HTR-8/SVneo (cell line): ENCODE measurements around the gene SLCO1A2.
"Not testable (repeated sequence)": the region's sequence is repeated elsewhere in the genome, so short reads cannot be mapped to it uniquely, and the experiment has no call there.

Source experiments
- DNase-seq: peaks from one replicate; pipeline ENCODE4 v3.0.0; 2011; ENCODE audit warnings: low spot score, mixed read lengths; ENCODE audit not compliant: insufficient read length
- FAIRE-seq: peaks from 2 replicates; lab custom pipeline; 2011; peaks lifted over from hg19 to GRCh38; lab: Jason Lieb, UNC

Gene SLCO1A2, protein sequence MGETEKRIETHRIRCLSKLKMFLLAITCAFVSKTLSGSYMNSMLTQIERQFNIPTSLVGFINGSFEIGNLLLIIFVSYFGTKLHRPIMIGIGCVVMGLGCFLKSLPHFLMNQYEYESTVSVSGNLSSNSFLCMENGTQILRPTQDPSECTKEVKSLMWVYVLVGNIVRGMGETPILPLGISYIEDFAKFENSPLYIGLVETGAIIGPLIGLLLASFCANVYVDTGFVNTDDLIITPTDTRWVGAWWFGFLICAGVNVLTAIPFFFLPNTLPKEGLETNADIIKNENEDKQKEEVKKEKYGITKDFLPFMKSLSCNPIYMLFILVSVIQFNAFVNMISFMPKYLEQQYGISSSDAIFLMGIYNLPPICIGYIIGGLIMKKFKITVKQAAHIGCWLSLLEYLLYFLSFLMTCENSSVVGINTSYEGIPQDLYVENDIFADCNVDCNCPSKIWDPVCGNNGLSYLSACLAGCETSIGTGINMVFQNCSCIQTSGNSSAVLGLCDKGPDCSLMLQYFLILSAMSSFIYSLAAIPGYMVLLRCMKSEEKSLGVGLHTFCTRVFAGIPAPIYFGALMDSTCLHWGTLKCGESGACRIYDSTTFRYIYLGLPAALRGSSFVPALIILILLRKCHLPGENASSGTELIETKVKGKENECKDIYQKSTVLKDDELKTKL

DNA sequence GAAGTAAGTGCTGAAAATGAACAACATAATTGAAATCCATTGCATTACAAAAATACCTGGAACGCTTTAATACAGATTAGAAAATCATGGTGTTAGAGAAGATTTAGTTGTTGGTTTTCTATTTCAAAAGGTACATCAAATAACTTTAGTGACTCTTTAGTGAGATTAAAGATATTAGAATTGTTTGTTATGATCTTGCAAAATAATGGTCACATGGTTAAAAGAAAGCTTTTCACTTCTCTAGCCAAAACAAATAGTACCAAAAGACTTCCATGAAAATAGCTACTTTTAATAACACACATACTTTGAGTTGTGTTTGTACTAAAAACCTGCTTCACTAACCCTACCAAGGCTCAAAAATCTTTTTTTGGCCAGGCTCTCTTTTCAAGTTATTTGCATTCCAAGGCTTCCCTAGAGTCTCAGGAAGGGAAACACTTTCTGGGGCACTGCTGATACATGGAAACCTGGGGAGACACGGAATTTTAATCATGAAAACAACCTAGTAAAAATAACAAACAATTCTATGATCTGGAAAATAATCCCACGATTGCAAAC lies at the start of gene SLCO1A2:
SLCO1A2 (minus strand) TSS at position 147 of the 555 bp plus-strand sequence. CDS start 270 bp downstream, outside the sequence.
- FAIRE-seq: no peak
- no peak for DNase-seq

DNA sequence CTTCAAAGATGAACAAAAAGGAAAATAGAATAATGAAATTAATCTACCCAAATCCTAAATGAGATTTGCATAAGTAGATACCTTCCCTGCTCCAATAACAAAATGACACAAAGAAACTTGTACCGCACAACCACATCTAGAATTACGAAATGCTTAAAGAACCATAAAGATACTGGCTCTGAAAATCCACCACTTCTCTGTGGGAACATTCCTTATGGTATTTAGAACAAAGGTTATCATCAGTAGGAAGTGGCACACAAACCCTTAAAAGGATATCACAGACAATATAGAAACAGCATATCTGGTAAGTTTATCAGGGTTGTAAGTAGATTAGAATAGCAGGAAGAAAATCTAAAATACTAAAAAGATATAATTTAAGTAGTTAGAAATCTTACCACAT lies 49.5 kb upstream of the SLCO1A2 start:
- FAIRE-seq (no peak), DNase-seq (no peak)

DNA sequence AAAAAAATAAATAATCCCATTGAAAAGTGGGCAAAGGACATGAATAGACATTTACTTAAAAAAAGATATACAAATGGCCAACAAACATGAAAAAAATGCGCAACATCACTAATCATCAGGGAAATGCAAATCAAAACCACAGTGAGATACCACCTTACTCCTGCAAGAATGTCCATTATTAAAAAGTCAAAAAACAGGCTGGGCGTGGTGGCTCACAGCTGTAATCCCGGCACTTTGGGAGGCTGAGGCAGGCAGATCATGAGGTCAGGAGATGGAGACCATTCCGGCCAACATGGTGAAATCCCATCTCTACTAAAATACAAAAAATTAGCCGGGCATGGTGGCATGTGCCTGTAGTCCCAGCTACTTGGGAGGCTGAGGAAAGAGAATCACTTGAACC lies 46.6 kb upstream of the SLCO1A2 start:
- not testable (repeated sequence) for FAIRE-seq, DNase-seq

DNA sequence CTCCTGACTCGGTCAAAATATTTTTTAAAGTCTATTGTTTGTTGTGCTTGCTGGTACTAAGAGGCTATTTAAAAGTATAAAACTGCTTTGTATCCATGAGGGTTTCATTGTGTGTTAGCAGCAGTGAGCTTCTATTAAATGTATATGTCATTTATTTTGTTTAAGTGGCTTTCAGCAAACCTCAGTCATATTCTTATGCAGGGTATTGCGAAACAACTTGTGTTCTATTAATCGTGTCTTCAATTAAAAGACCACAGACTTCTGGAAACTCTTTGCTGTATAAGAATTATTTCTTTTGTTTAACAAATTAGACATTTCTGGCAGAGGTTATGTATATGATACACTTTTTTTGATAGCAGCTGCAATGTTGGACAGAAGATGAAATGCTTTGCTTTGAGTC lies 44.5 kb upstream of the SLCO1A2 start:
- no peak for DNase-seq
- no peak for FAIRE-seq

DNA sequence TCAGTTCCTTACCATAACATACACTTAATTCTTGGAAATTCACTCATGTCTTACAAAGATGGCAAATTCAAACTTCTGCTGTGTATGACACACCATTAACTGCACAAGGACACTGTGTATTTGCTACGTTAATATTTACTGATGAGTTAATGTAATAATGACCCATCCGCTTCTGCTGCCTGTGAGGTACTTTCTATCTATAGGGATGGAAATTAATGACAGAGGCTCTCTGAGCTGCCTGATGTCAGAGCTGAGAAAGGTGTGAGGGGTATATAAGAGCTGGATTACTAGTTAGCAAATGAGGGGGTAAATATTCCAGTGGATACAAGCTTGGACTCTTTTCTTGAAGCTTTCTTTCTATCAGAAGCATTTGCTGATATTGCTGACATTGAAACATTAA lies 37.9 kb upstream of the SLCO1A2 start, which contains the start of gene IAPP:
IAPP (plus strand) TSS at position 301 of the 400 bp plus-strand sequence. CDS start 450 bp downstream, outside the sequence.
- DNase-seq (no peak), FAIRE-seq (no peak)

DNA sequence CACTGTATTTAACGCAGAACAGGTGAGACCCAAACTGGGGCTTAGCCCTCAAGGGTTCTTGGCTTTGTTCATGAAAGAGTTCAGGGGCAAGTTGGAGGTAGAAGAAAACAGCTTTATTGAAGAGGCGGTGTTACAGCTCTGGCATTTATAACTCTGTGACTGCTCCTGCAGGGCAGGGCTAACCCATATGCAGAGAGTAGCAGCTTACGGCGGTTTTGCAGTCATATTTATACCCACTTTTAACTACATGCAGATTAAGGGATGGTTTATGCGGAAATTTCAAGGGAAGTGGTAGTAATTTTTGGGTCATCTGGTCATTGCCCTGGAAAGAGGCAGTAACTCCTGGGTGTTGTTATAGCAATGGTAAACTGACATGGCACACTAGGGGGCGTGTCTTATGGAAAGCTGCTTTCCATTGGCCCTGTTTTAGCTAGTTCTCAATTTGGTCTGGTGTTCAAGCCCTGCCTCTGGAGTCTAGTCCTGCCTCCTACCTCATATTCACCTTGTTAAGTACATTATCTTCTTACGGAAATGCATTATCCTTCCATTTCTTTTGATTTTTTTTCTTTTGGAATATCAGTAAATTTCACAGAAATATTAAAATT lies 36.2 kb upstream of the SLCO1A2 start:
- DNase-seq (no peak), FAIRE-seq (no peak)

DNA sequence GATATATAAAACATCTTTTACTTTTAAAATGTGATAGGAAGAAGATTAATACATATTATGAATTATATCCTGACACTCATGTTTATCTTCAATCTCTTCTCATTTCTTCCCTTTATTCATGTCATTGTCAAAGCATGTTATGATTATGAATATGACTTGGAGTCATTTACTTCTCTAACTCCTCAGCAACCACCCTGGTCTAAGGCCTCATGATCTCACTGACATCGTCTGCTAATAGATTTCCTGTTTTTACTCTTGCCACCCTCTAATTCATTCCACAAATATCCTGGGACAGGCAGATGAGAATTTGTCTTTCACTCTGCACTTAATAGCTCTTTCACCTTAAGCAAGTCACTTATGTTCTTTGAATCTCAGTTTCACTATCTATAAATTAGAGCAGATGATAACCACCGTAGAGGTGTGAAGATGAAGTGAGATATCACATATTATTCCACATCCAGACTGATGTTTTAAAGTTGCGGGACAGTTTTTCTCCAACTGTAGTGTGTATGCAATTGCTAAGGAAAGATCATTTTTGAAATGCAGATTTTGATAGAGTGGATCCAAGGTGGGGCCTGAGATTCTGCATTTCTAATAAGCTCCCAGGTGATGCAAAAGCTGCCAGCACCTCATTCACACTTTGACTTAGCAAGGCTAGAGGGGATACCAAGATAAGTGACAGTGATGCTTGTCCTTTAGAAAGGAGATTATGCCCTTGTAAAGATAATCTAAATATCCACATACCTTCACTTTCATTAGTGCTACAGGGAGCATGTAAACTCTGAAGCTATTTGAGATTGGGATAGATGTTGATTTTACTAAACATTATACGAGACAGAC lies 34.6 kb upstream of the SLCO1A2 start:
- FAIRE-seq: no peak
- no peak for DNase-seq

DNA sequence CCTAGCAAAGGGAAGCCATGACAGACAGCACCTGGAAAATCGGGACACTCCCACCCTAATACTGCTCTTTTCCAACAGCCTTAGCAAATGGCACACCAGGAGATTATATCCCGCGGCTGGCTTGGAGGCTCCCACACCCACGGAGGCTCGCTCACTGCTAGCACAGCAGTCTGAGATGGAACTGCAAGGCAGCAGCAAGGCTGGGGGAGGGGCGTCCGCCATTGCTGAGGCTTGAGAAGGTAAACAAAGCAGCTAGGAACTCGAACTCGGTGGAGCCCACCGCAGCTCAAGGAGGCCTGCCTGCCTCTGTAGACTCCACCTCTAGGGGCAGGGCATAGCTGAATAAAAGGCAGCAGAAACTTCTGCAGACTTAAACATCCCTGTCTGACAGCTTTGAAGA lies 25.9 kb upstream of the SLCO1A2 start:
- not testable (repeated sequence) for FAIRE-seq, DNase-seq

DNA sequence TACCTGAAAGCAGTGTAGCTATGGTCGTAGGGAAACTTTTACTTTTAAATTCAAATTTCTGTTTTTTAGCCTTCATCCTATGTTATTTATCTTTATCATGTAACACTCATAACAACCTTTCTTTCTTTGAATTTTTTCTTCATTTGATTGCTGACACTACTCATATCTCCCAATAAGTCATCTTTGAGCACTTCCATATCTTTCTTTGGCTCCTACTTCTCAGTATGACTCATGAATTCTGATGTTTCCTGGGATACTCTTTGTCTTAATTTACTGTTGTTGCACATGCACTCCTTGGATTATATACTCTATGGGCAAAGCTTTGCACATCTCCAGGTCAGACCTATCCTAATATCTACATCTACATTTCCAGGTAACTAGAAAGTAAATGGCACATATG lies 19.9 kb upstream of the SLCO1A2 start:
- FAIRE-seq (no peak), DNase-seq (no peak)

DNA sequence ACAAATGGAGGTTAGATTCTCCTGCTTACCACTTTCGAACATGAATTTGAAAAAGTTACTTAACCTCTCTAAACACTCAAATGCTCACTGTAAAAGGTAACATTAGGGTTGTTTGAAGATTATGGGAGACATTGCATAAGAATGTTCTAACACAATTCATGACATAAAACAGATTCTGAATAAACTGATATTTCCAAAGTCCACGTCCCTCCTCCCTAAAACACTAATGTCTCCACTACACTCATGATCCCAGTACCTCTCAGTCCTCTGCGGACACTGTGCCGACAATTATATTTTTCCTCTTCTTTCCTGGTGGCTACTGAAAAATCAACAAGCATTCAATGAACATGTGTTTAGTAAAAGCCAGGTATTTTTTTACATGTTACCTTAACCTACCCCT lies 19.2 kb upstream of the SLCO1A2 start:
- FAIRE-seq (no peak), DNase-seq (no peak)

DNA sequence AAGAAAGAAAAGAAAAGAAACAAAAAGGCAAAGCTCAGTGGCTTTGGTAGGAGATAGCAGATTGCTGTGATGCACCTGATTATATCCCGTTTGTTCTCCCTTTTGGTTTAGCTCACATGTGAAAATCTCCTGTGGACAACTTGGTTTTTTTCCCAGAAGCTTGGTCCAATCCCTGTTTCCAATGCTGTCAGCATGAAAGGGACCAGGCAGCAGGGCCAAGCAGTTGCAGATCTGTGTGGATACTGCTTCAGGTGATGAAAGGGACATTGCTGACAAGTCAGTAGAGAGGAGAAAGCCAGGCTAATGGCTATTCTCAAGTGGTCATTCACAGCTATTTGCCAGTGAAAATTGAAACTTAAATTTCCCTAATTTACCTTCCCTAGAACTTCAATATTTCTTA lies 18.8 kb upstream of the SLCO1A2 start:
- no peak for DNase-seq
- no peak for FAIRE-seq

DNA sequence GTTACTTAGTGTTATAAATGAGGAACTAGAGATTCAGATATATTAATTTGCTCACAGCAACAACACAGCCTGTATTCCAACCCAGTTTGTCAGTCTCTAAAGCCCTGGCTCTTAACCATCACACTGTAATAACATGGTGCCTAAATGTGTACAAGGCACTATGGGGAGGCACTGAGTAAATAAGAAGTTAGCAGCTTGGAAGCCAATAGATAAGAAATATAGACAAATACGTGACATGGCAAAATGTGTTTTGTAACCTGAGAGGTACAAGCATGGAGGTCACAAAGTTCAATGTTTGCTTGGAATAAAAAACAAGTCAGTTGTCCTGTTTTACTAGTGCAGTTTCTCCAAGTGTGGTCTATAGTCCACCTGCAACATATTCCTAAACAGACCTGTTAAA lies 16.3 kb upstream of the SLCO1A2 start:
- DNase-seq: no peak
- FAIRE-seq: no peak

DNA sequence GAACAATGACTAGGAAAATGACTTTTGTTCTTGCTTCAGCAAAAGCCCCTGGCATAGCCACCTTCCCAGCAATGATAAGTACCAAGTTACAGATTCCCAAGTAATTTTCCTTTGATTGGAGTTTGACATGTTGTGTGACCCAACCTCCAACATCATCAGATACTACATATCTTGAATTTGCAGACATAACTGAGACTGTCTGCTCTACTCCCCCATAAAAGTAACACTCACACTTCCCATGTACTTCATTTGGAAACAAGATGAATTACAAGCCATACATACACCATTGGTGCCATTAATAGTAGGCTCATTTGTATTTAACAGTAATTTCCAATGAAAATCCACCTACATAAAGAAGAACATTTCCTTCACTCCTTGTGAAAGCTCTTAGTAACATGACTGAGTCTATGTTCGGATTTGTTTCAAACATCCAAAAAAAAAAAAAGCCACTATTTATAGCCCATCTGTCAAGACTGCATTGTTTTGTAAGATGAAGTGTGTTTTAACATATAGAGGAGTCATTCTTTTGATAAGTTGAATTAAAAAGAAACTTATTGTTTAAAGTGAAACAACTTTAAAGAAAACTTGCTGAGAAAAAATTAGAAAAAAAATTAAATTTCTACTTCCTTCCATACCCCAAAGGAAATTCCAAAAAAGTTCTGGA lies 12.0 kb upstream of the SLCO1A2 start:
- no peak for DNase-seq
- FAIRE-seq: no peak

DNA sequence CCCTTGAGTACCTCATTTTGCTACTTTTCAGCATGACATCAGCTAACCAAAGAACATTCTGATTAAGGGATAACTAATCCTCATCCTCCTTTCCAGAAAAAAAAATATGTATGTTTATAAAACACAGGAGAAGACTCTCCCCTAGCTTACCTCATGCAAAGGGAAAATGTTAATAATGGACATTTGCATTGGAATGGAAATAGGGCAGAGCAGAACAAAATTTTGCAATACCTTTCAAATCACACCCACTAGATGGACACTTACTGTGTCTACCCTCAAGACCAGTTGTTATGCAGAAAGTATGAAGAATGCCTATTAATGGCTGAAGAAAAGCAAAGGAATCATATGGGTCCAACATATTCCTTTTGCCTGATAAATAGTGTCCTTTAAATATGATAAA lies 8.9 kb upstream of the SLCO1A2 start:
- DNase-seq (no peak), FAIRE-seq (no peak)

DNA sequence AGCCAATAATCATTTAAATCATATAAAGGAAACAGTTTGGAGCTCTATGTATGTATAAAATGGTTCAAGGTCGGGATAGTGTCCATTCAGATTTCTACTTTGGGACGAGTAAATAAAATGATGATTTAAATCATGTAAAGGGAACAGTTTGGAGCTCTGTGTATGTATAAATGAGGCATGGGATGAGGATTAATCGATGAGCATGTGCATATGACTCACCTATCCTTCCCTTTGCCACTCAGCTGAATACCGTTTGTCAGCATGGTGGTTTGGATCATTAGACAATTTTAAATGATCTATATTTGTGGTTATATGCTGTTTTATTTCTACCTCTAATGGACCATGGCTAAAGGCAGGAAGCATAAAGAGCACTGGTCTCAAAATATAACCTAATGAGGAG lies 7.1 kb upstream of the SLCO1A2 start:
- DNase-seq (no peak), FAIRE-seq (no peak)

DNA sequence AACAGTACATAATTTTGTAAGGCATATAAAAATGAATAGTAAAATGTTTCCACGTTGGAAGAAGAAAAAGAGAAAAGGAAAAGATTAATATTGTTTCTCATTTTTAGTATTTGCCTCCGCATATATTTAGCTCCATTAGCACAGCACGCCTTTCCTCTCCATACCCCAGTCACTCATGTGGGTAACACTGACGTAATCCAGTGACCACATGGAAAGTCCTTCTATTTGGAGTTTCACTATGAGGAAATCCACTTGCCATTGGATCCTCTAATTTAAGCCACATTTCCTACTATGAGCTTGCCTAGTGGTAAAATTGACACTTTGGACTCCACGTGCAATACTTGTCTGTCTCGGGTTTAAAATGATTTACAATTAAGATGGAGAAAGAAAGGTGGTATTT lies 5.7 kb upstream of the SLCO1A2 start:
- DNase-seq (no peak), FAIRE-seq (no peak)

DNA sequence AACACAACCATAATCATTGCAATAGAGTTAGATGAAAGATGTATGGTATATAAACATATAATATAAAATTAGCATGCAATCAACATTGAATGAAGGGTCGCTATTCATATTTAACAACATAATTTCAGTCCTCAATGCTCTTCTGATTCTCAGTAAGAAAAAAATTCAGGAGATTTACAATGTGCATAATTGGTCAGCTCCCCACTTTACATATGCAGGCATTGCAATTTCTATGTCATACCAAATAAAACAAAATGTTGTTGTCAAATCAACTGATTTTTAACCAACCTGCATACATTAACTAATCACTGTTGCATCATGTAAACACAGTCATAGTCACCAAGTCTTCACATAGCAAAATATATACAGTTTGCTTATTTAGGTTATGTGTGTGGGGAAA lies 5.2 kb upstream of the SLCO1A2 start:
- FAIRE-seq: no peak
- no peak for DNase-seq

DNA sequence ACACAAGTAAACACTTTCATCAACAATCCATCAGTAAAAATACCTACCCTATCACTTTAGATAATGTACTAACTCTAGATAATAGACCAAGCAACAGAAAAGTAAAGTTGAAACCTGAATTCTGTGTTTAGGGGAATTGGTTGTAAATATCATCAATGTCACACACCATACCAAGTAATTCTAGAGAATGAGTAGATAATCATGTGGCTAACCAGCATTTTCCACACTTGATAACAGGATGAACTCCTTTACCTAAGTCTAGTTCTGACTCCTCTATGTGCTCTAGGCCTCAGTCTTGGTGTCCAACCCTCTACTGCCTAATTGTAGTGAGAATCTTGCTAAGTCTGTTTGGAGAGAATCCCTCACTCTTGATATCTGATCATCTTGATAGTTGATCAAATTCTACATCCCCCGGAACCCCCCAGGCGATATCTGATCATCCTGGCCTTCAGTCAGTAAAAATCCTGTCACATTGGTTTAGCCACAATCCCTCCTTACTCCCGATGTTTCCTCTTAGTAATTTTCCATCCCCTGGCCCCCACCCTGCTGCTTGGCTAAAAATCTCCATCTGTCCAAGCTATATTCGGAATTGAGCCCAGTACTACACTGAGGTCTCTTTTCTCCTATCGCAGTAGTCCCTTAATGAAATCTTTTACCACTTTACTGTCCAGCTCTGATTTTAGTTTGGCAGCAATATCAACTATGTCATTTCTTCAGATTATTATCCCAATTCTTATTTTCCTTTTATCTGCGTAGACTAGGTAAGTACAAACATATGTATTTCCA lies 3.4 kb upstream of the SLCO1A2 start:
- FAIRE-seq: no peak
- DNase-seq: no peak

DNA sequence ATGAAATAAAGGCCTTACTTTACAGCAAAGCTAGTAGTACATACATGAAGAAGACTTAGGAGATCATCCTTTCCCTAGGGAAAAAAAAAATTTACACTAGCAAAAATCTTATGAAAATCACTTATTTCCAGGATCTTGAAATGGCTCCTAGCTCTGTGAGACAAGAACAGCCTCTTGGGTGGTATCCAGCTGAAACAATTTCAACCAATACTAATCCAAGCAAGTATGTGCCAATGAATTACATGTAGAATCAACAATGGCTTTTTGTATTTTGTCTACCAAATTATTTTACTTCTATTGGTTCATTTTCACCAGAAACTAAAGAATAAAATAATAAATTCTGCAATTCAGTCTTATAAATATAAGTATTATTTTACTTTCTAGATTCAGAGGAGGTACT lies 2.7 kb upstream of the SLCO1A2 start:
- FAIRE-seq: no peak

More for the DNA sequence above, 2.7 kb upstream of the SLCO1A2 start:
- no peak for DNase-seq
